ENCODE measurements around the gene IRF9. TPM values are rescaled to one million over a fixed set of nuclear protein-coding genes. Genes with fewer than 3 reads are reported as not detected.

The IRF9 gene, protein sequence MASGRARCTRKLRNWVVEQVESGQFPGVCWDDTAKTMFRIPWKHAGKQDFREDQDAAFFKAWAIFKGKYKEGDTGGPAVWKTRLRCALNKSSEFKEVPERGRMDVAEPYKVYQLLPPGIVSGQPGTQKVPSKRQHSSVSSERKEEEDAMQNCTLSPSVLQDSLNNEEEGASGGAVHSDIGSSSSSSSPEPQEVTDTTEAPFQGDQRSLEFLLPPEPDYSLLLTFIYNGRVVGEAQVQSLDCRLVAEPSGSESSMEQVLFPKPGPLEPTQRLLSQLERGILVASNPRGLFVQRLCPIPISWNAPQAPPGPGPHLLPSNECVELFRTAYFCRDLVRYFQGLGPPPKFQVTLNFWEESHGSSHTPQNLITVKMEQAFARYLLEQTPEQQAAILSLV
- total RNA-seq (100 to 1,000 TPM in 1 of 2 donors, 10 to 100 TPM in 1; 75.3 to 111 TPM), polyA plus RNA-seq (100 to 1,000 TPM in 1 of 2 donors, 10 to 100 TPM in 1; 79.9 to 124 TPM)
- long read RNA-seq, donor 1, transcript IRF9-202 (9 exons, 1,838 nt): major isoform, 7 of 17 reads
- long read RNA-seq, donor 1, transcript IRF9-208 (2 exons, 648 nt): major isoform, 7 of 17 reads
- long read RNA-seq, donor 1, partial matches to known transcripts: 0 of 17 reads
- long read RNA-seq, donor 1, other reads (novel, unspliced or antisense): 0 of 17 reads
- long read RNA-seq, donor 2, partial matches to known transcripts: 0 of 10 reads
- long read RNA-seq, donor 2, other reads (novel, unspliced or antisense): 0 of 10 reads
- long read RNA-seq, donor 3, transcript IRF9-202 (9 exons, 1,838 nt): major isoform, 8 of 22 reads
- long read RNA-seq, donor 3, partial matches to known transcripts: 9 of 22 reads
- long read RNA-seq, donor 3, other reads (novel, unspliced or antisense): 0 of 22 reads
- long read RNA-seq, donor 4, partial matches to known transcripts: 6 of 9 reads
- long read RNA-seq, donor 4, other reads (novel, unspliced or antisense): 0 of 9 reads
- long read RNA-seq, donor 5, transcript IRF9-202 (9 exons, 1,838 nt): major isoform, 9 of 15 reads
- long read RNA-seq, donor 5, partial matches to known transcripts: 0 of 15 reads
- long read RNA-seq, donor 5, other reads (novel, unspliced or antisense): 0 of 15 reads

GRCh38 chr14:24160850-24161804 lies at the start of gene IRF9:
TSS of gene IRF9 (plus strand) at chr14:24161265. CDS start at chr14:24162145, 880 bp downstream.
- Histone ChIP-seq H3K27me3 (ENCODE audit: control insufficient read depth in 3 of 3, insufficient read depth in 3 of 3, low read length in 2 of 3) (no peaks in the 10 kb centered on the region), H3K9me3 (ENCODE audit: control insufficient read depth in 4 of 4, insufficient read depth in 3 of 4, low read length in 3 of 4) (no peaks in the 10 kb centered on the region), H3K36me3 (ENCODE audit: control insufficient read depth in 4 of 4, insufficient read depth in 4 of 4, low read length in 4 of 4) (peaks cover 20 to 58% (median 45%) of the 10 kb centered on the region in 4 donors), H3K4me3 (peak within 1 kb of the TSS; percentile 60), H3K4me1 (ENCODE audit: control insufficient read depth in 5 of 5, insufficient read depth in 5 of 5, low read length in 5 of 5) (peaks cover 0 to 15% (median 8%) of the 10 kb centered on the region in 5 donors), H3K9ac (ENCODE audit: insufficient read depth in 1 of 2, low read length in 2 of 2) (peak within 1 kb of the TSS; percentile 58 to 92), H3K27ac (ENCODE audit: low read depth in 1 of 2, low read length in 1 of 2) (peak within 1 kb of the TSS; percentile 80 to 94)
- TF ChIP-seq, protein P1, sequence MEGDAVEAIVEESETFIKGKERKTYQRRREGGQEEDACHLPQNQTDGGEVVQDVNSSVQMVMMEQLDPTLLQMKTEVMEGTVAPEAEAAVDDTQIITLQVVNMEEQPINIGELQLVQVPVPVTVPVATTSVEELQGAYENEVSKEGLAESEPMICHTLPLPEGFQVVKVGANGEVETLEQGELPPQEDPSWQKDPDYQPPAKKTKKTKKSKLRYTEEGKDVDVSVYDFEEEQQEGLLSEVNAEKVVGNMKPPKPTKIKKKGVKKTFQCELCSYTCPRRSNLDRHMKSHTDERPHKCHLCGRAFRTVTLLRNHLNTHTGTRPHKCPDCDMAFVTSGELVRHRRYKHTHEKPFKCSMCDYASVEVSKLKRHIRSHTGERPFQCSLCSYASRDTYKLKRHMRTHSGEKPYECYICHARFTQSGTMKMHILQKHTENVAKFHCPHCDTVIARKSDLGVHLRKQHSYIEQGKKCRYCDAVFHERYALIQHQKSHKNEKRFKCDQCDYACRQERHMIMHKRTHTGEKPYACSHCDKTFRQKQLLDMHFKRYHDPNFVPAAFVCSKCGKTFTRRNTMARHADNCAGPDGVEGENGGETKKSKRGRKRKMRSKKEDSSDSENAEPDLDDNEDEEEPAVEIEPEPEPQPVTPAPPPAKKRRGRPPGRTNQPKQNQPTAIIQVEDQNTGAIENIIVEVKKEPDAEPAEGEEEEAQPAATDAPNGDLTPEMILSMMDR (IDR thresholded peaks at IDR 0.05; ENCODE audit: control extremely low read depth, extremely low read depth): peak; percentile 89
- DNase-seq (peak; percentile 96 to 97 (median 97)), ATAC-seq (ENCODE audit: insufficient read depth, low FRiP score) (peak; percentile 91)
- 0% methylated on average over 12 of the region's 12 CpGs for WGBS, 2 donors

DNA sequence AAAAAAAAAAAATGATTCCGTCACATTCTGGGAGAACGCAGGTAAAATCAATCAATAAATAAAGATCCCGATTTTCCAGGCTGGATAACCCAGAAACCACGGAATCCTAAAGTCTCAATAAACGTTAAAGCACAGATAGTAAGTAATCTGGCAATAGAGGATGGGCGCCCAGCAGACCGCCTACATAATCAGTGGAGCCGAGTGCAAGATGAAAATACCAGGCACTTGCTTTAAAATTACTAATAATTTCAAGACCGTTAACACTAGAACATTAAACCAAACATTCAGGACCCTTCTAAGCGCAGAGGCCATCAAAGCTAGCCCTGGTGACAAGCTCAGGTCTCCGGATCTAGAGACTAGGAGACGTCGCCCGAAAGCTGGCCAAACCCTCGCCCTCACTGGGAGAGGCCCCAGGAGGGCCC lies 47.7 kb upstream of the IRF9 start:
- DNase-seq: no peak
- 18 to 20% methylated on average over 15 of the region's 15 CpGs for WGBS, 2 donors

More for the DNA sequence above, 47.7 kb upstream of the IRF9 start:
- peak overlapping the region; percentile 55 for H3K4me3 ChIP-seq
- TF ChIP-seq, protein P1 (IDR thresholded peaks at IDR 0.05; ENCODE audit: control extremely low read depth, extremely low read depth): no peak
- H3K4me1 ChIP-seq (ENCODE audit: control insufficient read depth in 5 of 5, insufficient read depth in 5 of 5, low read length in 5 of 5): peaks cover 0 to 18% (median 7%) of the 10 kb centered on the region in 5 donors
- H3K9ac ChIP-seq (ENCODE audit: insufficient read depth in 1 of 2, low read length in 2 of 2): peak overlapping the region; percentile 65 to 79
- H3K36me3 ChIP-seq (ENCODE audit: control insufficient read depth in 4 of 4, insufficient read depth in 4 of 4, low read length in 4 of 4): peaks cover 3 to 9% (median 7%) of the 10 kb centered on the region in 4 donors
- H3K27me3 ChIP-seq (ENCODE audit: control insufficient read depth in 3 of 3, insufficient read depth in 3 of 3, low read length in 2 of 3): no peaks in the 10 kb centered on the region
- H3K9me3 ChIP-seq (ENCODE audit: control insufficient read depth in 4 of 4, insufficient read depth in 3 of 4, low read length in 3 of 4): no peaks in the 10 kb centered on the region
- H3K27ac ChIP-seq (ENCODE audit: low read depth in 1 of 2, low read length in 1 of 2): peak overlapping the region; percentile 97 to 98
- no peak for ATAC-seq (ENCODE audit: insufficient read depth, low FRiP score)

Measured in lung (tissue), 16 donors.